NOMO-1 treated with dmso at 0.1 percent for 144 hours (cell line): Measurements from ENCODE around the gene CACNB2.

Experiments used
- DNase-seq: peaks from one replicate; lab custom pipeline; 2025; ENCODE audit not compliant: unreplicated experiment; lab: John Stamatoyannopoulos, UW

Gene CACNB2

GRCh38 chr10:18224626-18225445 lies 84.6 kb downstream of the CACNB2 start:
- DNase-seq, result no peak

DNA sequence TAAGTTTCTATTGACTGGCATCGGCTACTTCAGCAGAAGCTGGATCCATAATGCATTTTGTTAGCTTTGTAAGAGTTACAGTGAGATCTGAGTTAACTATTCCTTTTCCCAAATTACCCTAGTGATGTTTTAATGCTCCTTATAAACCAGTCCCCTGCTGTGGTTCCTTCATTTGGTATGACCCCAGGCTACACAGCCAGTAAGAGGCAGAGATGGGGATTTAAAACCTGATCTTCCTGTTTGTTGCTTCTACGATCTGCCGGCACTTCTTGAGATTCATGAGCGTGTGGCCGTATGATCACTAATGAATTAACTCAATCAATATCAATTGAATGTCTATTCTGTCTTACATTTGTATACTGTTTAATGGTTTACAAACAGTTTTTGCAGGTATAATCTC lies 86.1 kb downstream of the CACNB2 start:
- no peak for DNase-seq

- no peak for DNase-seq
Observed at GRCh38 chr10:18229826-18230225, 89.6 kb downstream of the CACNB2 start.

- no peak for DNase-seq
Observed at GRCh38 chr10:18230794-18231193, 90.6 kb downstream of the CACNB2 start.

DNA sequence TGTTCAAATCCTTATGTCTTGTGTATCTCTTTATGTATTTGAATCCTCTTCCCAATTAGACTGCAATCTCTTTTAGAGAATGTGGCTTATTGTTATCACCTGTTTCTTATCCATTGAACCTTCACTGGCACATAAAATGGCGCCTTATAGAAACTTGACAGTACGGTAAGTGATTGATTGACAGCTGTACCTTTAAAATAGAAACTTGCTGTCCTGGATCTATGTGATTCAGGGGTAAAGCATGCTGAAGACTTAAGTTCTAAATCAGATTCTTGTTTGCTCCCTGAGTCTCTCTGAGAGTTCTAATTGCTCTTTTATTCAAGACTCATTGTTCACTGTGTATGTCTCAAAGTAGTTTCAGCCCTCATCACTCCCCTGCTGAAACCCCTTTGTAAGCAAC lies 91.3 kb downstream of the CACNB2 start:
- DNase-seq, result no peak

GRCh38 chr10:18233775-18234174 lies 93.6 kb downstream of the CACNB2 start:
- DNase-seq, result no peak

DNA sequence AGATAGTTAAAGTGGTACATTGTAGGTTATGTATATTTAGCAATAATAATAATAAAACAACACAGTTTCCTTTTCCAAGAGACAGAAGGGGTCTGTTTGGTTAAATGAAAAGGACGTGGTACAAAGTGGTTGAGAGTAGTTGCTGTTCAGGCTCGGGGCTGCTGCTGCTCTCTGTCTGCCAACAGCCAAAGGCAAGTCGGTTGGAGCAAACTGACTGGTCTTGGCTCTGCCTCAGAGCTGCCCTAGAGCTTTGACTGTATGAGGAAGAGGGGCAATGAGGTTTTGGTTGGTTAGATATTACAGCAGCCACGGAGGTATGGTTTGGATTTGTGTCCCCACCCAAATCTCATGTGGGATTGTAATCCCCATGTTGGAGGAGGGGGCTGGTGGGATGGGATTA lies 95.3 kb downstream of the CACNB2 start:
- DNase-seq, result no peak

GRCh38 chr10:18236756-18237155 lies 96.5 kb downstream of the CACNB2 start:
- no peak for DNase-seq

- DNase-seq, result peak; percentile 1
Observed at GRCh38 chr10:18238870-18239485, 98.8 kb downstream of the CACNB2 start.

- DNase-seq, result peak; percentile 58
Observed at GRCh38 chr10:18240185-18240882, 100.1 kb downstream of the CACNB2 start.

DNA sequence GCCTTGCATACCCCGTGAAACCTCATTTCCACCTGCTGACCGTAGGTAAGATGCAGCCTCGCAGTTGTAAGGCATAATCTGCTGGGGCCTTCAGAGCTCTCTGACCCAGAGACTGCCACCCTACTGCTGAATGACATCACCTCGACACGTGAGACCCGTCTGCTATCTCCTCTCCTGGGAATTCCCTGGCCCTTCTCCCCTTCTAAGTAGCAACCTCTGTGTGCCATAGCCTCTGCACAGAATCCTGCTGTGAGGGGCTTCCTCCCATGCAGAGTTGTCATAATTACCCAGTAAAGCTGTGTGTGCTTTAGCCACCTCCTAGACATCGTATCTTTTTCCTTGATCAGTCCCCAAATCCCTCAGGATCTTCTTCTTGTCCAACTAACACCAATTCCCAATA lies 106.7 kb downstream of the CACNB2 start:
- no peak for DNase-seq

- peak; percentile 13 for DNase-seq
Observed at GRCh38 chr10:18252086-18252485, 111.9 kb downstream of the CACNB2 start.

- no peak for DNase-seq
Observed at GRCh38 chr10:18254086-18254485, 113.9 kb downstream of the CACNB2 start.

DNA sequence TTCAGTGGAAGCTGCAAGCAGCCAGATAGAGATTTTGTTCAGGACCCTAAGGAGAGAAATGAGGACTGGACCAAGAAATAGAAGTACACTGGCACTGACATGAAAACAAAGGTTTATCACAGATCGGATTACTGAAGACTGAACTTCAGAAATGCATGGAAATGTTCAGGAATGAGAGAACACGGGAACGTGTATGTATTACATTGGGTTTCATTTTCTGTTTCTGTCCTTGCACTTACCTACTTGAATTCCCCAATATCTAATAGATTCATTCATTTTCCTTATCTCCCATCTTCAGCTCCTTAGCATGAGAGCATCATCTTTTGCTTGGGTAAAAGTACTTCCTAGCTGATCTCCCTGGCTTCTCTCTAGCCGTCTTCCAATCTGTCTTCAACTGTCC lies 114.5 kb downstream of the CACNB2 start:
- DNase-seq, result no peak

- no peak for DNase-seq
Observed at GRCh38 chr10:18260310-18260922, 120.2 kb downstream of the CACNB2 start.

DNA sequence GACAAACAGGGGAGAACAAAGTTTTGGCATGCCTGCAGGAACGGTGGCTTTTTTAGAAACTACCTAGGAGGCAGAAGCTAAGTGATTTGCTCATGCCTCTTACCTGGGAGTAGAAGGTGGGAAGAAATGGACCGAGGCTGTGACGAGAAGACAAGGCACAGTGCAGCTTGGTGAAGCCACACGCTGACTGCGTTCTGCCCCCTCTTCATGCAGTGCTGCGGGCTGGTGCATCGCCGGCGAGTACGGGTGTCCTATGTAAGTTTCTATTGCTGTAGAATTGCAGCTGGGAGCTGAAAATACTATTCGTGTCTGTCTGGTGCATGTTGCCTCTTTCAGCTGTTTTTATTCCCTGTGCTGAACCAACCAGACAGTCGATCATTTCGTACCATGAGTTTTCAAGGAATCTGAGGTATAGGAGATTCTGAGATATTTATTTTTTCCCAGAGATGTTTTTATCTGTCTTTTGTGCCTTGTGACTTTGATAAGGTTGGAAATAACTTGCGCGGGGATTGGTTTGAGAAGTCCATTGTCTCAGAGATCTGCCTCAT lies 120.9 kb downstream of the CACNB2 start:
- DNase-seq, result no peak

GRCh38 chr10:18261768-18262231 lies 121.6 kb downstream of the CACNB2 start:
- no peak for DNase-seq

DNA sequence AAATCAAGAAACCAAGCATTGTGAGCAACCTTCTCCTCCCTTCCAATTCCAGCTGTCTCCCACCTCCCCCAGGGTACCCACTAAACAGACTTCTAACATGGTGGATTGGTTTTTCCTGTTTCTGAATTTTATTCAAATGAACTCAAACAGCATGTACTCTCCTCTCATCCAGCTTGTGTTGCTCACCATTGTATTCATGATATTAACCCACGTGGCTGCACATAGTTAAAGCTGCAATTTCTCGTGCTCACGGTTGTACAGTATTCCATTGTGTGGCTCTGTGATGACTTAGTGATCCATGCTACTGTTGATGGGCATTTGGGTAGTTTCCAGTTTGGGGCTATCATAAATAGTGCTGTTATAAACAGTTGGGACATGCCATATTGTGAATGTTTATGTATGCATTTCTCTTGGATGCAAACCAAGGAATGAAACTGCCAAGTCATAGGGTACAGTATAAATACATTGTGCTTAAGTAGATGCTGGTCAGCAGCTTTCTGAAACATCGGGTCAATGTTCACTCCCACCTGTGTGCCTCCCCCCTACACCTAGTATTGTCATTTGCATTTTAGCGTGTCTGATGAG lies 124.3 kb downstream of the CACNB2 start:
- DNase-seq, result no peak

GRCh38 chr10:18268005-18268404 lies 127.8 kb downstream of the CACNB2 start:
- no peak for DNase-seq

DNA sequence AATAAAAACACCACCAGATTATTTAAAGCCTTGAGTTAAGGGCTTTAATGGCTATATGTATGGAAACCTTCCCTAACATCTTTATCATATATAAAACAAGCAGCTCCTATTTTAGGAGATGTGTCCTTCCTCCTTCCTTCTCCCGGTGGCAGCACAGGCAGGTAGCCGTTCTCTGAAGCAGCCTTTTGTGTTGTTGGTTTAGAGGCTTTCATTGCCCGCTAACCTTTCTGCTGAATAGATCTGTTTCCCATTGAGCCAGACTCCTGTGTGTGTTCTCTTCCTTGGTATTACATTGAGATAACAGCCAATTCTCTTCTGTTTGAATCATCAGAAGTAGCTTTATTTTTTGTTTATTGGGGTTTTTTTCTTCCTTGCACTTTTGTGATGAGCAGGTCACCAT lies 131.3 kb downstream of the CACNB2 start:
- no peak for DNase-seq

DNA sequence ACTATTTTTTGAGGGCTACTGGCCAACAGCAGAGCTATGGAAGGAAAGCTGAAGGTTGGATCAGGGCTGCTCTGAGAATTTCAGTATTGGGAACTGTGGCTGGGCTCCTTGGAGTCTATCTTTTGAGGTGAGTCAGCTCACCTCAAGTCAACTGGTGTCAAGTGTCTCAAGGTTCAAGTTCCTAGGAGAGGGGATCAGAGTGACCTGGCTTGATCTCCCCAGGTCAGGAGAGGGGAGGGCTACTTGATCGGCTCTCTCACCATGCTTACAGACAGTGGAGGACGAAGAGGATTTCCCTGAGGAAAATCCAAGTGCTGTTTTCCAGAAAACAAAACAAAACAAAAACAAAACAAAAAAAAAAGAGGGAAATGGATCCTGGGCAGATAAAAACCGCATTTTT lies 132.8 kb downstream of the CACNB2 start:
- no peak for DNase-seq
